ENCODE data around the gene NAMPT.
"Not testable (repeated sequence)": the region's sequence is repeated elsewhere in the genome, so short reads cannot be mapped to it uniquely, and the experiment has no call there.

The NAMPT gene

DNA sequence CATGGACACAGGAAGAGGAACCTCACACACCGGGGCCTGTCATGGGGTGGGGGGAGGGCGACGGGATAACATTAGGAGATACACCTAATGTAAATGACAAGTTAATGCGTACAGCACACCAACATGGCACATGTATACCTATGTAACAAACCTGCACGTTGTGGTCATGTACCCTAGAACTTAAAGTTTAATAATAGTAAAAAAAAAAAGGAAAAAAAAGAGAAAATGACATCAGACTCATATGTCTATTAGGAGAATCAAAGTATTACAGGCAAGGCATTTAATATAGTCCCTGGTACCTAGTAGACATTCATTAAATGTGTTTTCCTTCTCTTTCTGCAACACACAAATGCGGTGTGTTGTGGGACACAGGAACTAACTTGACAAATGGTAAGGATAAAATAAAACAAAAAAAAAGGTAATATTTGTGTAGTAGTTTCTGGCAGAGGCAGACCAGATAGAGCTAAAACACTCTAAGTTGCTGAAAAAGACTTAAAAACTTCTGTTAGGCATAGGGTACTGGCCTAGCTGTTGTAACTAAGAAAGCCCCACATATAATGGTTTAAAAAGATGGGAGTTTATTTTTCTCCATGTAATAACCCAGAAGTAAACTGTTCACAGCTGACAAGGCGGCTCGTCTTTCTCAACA lies 68.8 kb downstream of the NAMPT start:
- Histone ChIP-seq H3K9me3 (ENCODE audit: low read length) (no peaks in the 10 kb centered on the region), H3K79me2 (ENCODE audit: insufficient read depth, low read length) (no peaks in the 10 kb centered on the region), H3K9ac (ENCODE audit: low read length) (no peak overlapping the region), H3K27ac (ENCODE audit: low read depth, low read length, poor library complexity, severe bottlenecking) (no peak overlapping the region), H3K4me3 (ENCODE audit: low read depth, low read length, poor library complexity, severe bottlenecking) (no peak overlapping the region), H3K4me1 (ENCODE audit: insufficient read depth, low read length, severe bottlenecking) (no peaks in the 10 kb centered on the region), H3F3A (ENCODE audit: insufficient read depth, low read length) (no peaks in the 10 kb centered on the region), H2AFZ (ENCODE audit: low read length) (no peak overlapping the region), H3K27me3 (ENCODE audit: insufficient read depth, low read length) (no peaks in the 10 kb centered on the region), H3K9me2 (ENCODE audit: low read depth, low read length) (no peaks in the 10 kb centered on the region), H3K4me2 (ENCODE audit: low read length) (no peak overlapping the region), H4K20me1 (ENCODE audit: insufficient read depth, low read length) (no peaks in the 10 kb centered on the region), H3K36me3 (ENCODE audit: insufficient read depth, low read length) (no peaks in the 10 kb centered on the region)
- no peak for TF ChIP-seq EZH2 (IDR thresholded peaks at IDR 0.05; ENCODE audit: borderline replicate concordance, low read length)
- TF ChIP-seq, protein P1, sequence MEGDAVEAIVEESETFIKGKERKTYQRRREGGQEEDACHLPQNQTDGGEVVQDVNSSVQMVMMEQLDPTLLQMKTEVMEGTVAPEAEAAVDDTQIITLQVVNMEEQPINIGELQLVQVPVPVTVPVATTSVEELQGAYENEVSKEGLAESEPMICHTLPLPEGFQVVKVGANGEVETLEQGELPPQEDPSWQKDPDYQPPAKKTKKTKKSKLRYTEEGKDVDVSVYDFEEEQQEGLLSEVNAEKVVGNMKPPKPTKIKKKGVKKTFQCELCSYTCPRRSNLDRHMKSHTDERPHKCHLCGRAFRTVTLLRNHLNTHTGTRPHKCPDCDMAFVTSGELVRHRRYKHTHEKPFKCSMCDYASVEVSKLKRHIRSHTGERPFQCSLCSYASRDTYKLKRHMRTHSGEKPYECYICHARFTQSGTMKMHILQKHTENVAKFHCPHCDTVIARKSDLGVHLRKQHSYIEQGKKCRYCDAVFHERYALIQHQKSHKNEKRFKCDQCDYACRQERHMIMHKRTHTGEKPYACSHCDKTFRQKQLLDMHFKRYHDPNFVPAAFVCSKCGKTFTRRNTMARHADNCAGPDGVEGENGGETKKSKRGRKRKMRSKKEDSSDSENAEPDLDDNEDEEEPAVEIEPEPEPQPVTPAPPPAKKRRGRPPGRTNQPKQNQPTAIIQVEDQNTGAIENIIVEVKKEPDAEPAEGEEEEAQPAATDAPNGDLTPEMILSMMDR (IDR thresholded peaks at IDR 0.05; ENCODE audit: low read length), result no peak

DNA sequence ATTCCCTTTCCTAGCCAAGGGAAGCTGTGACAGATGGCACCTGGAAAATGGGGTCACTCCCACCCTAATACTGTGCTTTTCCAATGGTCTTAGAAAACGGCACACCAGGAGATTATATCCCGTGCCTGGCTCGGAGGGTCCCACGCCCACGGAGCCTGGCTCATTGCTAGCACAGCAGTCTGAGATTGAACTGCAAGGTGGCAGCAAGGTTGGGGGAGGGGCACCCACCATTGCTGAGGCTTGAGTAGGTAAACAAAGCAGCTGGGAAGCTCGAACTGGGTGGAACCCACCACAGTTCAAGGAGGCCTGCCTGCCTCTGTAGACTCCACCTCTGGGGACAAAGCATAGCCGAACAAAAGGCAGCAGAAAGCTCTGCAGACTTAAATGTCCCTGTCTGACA lies 75.8 kb downstream of the NAMPT start:
- not testable (repeated sequence) for H3K27ac ChIP-seq (ENCODE audit: low read depth, low read length, poor library complexity, severe bottlenecking); H3K9ac ChIP-seq (ENCODE audit: low read length); H3K4me1 ChIP-seq (ENCODE audit: insufficient read depth, low read length, severe bottlenecking); H3K27me3 ChIP-seq (ENCODE audit: insufficient read depth, low read length); H3K4me2 ChIP-seq (ENCODE audit: low read length); H4K20me1 ChIP-seq (ENCODE audit: insufficient read depth, low read length); H3F3A ChIP-seq (ENCODE audit: insufficient read depth, low read length); H3K36me3 ChIP-seq (ENCODE audit: insufficient read depth, low read length); H2AFZ ChIP-seq (ENCODE audit: low read length); H3K79me2 ChIP-seq (ENCODE audit: insufficient read depth, low read length); H3K9me2 ChIP-seq (ENCODE audit: low read depth, low read length); H3K9me3 ChIP-seq (ENCODE audit: low read length); H3K4me3 ChIP-seq (ENCODE audit: low read depth, low read length, poor library complexity, severe bottlenecking)

DNA sequence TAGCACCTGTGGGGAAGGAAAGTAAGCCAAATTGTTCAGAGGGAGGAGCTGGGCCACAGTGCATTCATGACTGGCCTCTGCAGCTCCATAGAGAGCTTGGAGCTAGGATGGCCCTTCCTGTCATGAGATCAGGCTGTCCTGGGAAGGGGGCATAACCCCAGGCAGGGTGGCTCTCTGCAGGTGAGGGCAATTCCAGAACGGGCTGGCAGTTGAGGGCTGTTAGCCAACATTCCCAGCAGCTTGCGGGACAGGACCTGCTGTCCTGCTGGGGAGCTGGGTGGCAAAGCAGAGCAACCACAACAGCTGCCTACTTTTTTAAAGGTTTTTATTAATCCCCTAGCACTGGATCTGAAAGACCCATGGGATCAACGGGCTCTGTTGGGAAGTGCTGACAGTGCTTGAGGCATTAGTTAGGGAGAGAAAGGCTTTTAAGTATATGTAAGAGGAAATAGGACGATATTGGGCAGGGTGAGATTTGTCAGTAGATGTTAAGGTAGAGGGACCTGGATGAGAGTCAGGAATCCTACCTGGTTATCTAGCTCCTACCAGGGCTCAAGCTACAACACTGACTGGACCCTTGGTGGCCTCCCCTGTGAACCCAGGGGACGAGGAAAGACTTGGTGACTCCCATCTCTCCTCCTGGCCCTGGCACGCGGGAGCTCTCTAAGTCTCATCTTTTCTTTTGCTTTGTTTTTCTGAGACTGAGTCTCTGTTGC lies 77.8 kb downstream of the NAMPT start:
- Histone ChIP-seq H4K20me1 (ENCODE audit: insufficient read depth, low read length) (no peaks in the 10 kb centered on the region), H2AFZ (ENCODE audit: low read length) (no peak overlapping the region), H3K79me2 (ENCODE audit: insufficient read depth, low read length) (no peaks in the 10 kb centered on the region), H3K4me2 (ENCODE audit: low read length) (no peak overlapping the region), H3K27ac (ENCODE audit: low read depth, low read length, poor library complexity, severe bottlenecking) (no peak overlapping the region), H3K27me3 (ENCODE audit: insufficient read depth, low read length) (no peaks in the 10 kb centered on the region), H3K9me2 (ENCODE audit: low read depth, low read length) (no peaks in the 10 kb centered on the region), H3K4me3 (ENCODE audit: low read depth, low read length, poor library complexity, severe bottlenecking) (no peak overlapping the region), H3F3A (ENCODE audit: insufficient read depth, low read length) (no peaks in the 10 kb centered on the region), H3K9ac (ENCODE audit: low read length) (no peak overlapping the region), H3K36me3 (ENCODE audit: insufficient read depth, low read length) (no peaks in the 10 kb centered on the region), H3K9me3 (ENCODE audit: low read length) (no peaks in the 10 kb centered on the region), H3K4me1 (ENCODE audit: insufficient read depth, low read length, severe bottlenecking) (no peaks in the 10 kb centered on the region)
- TF ChIP-seq, protein P1 (IDR thresholded peaks at IDR 0.05; ENCODE audit: low read length), result no peak
- no peak for TF ChIP-seq EZH2 (IDR thresholded peaks at IDR 0.05; ENCODE audit: borderline replicate concordance, low read length)
